A549 (cell line): Measurements from ENCODE around the gene LOXL3. TPM values are rescaled to one million over a fixed set of nuclear protein-coding genes. Genes with fewer than 3 reads are reported as not detected.

Source experiments
- ATAC-seq, 2 experiments: fragments of 200-7000 bp in 1 of 2; fragments of >200 bp in 1 of 2; cut with Nextera tagmentation in 1 of 2; cut with Tn5 transposase in 1 of 2; 3 replicates each; pipeline versions ENCODE4 v1.8.0 to v1.9.1; 2018 to 2020; ENCODE audit warnings: mild to moderate bottlenecking in 1 of 2, moderate library complexity in 1 of 2
- CTCF ChIA-PET: fragments of 300-600 bp; sonication (Branson Sonifier 250); formaldehyde crosslinking; extraction: SDS; loops from one replicate; lab custom pipeline; 2021; ENCODE audit warnings: antibody characterized with exemption, inconsistent platforms; lab: Yijun Ruan, JAX
- POLR2A ChIA-PET: fragments of 350-600 bp; formaldehyde crosslinking; extraction: SDS; loops from one replicate; lab custom pipeline; 2021; ENCODE audit warnings: antibody characterized with exemption, inconsistent platforms; lab: Yijun Ruan, JAX
- DNase-seq, 2 experiments: peaks; one replicate each; pipeline versions ENCODE4 v3.0.0 to v3.0.0-alpha.2; 2011 to 2016; ENCODE audit warnings: low read depth in 1 of 2, low spot score in 1 of 2
- FAIRE-seq: peaks from 2 replicates; lab custom pipeline; 2011; peaks lifted over from hg19 to GRCh38; lab: Jason Lieb, UNC
- H3K27ac ChIP-seq, 2 experiments: fragments of >200 bp; sonication (Bioruptor Twin); formaldehyde crosslinking; 3 replicates each; pipeline ENCODE4 v1.5.1; 2016 to 2017
- H3K4me1 ChIP-seq: fragments of >200 bp; sonication (Bioruptor Twin); formaldehyde crosslinking; 3 replicates; pipeline ENCODE4 v1.6.1; 2016
- H3K4me2 ChIP-seq: fragments of >200 bp; sonication (Bioruptor Twin); formaldehyde crosslinking; 3 replicates; pipeline ENCODE4 v1.6.1; 2016
- H3K4me3 ChIP-seq: fragments of >200 bp; sonication (Bioruptor Twin); formaldehyde crosslinking; 3 replicates; pipeline ENCODE4 v1.5.1; 2016
- H3K9me3 ChIP-seq: fragments of >200 bp; sonication (Bioruptor Twin); formaldehyde crosslinking; 3 replicates; pipeline ENCODE4 v1.6.1; 2016
- ATOH8 ChIP-seq: fragments of 250-450 bp; sonication (Bioruptor Pico); IDR thresholded peaks from 2 replicates; pipeline ENCODE4 v1.5.0; 2020; ENCODE audit warnings: low read depth, mild to moderate bottlenecking, moderate library complexity
- CBX2 ChIP-seq: fragments of 200-600 bp; sonication (generic); IDR thresholded peaks from 2 replicates; pipeline ENCODE4 v1.6.1; 2016; ENCODE audit warnings: low read depth, mild to moderate bottlenecking, borderline replicate concordance
- CTCF ChIP-seq: fragments of >200 bp; sonication (Bioruptor Twin); formaldehyde crosslinking; IDR thresholded peaks from 3 replicates; pipeline ENCODE4 v1.5.1; 2016
- EHF ChIP-seq: fragments of 250-450 bp; sonication (Bioruptor Pico); IDR thresholded peaks from 2 replicates; pipeline ENCODE4 v1.5.0; 2020; ENCODE audit warnings: mild to moderate bottlenecking
- EHMT2 ChIP-seq: fragments of 200-600 bp; sonication (generic); IDR thresholded peaks from 2 replicates; pipeline ENCODE4 v1.6.1; 2016; ENCODE audit warnings: antibody characterized with exemption, low read depth, mild to moderate bottlenecking, moderate library complexity
- ELK1 ChIP-seq: fragments of 150-350 bp; IDR thresholded peaks from 2 replicates; pipeline ENCODE4 v1.6.1; 2014; ENCODE audit warnings: low read depth, mild to moderate bottlenecking, low read length
- EP300 ChIP-seq, 2 experiments: fragments of >200 bp; sonication (Bioruptor Twin); formaldehyde crosslinking; IDR thresholded peaks; 2 replicates in 1 of 2; 3 replicates in 1 of 2; pipeline ENCODE4 v1.6.1; 2016 to 2017
- FOSB ChIP-seq: fragments of 250-450 bp; sonication (Bioruptor Pico); IDR thresholded peaks from 2 replicates; pipeline ENCODE4 v1.5.0; 2020; ENCODE audit warnings: mild to moderate bottlenecking, moderate library complexity
- FOSL2 ChIP-seq, 2 experiments: fragments of 450-650 bp in 1 of 2; fragments of >200 bp in 1 of 2; sonication (Bioruptor Twin) in 1 of 2; formaldehyde crosslinking; IDR thresholded peaks; 2 replicates each; pipeline versions ENCODE4 v1.5.0 to v1.6.1; 2016 to 2020; ENCODE audit warnings: mild to moderate bottlenecking in 1 of 2, moderate library complexity in 1 of 2
- GATA3 ChIP-seq: IDR thresholded peaks from 2 replicates; pipeline ENCODE4 v1.6.1; 2012; ENCODE audit warnings: borderline replicate concordance
- HOXA7 ChIP-seq: fragments of 250-450 bp; sonication (Bioruptor Pico); IDR thresholded peaks from 2 replicates; pipeline ENCODE4 v1.5.0; 2020; ENCODE audit warnings: mild to moderate bottlenecking, moderate library complexity
- JUN ChIP-seq, 2 experiments: fragments of >200 bp; sonication (Bioruptor Twin); formaldehyde crosslinking; IDR thresholded peaks; 2 replicates in 1 of 2; 3 replicates in 1 of 2; pipeline ENCODE4 v1.6.1; 2016 to 2017
- PBX3 ChIP-seq: IDR thresholded peaks from 2 replicates; pipeline ENCODE4 v1.6.1; 2012
- PHF8 ChIP-seq: fragments of 200-600 bp; sonication (generic); IDR thresholded peaks from 2 replicates; pipeline ENCODE4 v1.6.1; 2016; ENCODE audit warnings: low read depth, mild to moderate bottlenecking, antibody characterized with exemption, moderate library complexity, borderline replicate concordance
- POLR2A ChIP-seq: IDR thresholded peaks from 2 replicates; pipeline ENCODE4 v1.6.1; 2012; ENCODE audit warnings: mild to moderate bottlenecking, low read length
- REST ChIP-seq: fragments of 200-600 bp; sonication (generic); IDR thresholded peaks from 2 replicates; pipeline ENCODE4 v1.6.1; 2016; ENCODE audit warnings: antibody characterized with exemption, mild to moderate bottlenecking, moderate library complexity
- RFX5 ChIP-seq: fragments of 450-650 bp; IDR thresholded peaks from 2 replicates; pipeline ENCODE4 v1.7.1; 2014; ENCODE audit warnings: antibody characterized with exemption, mild to moderate bottlenecking, moderate library complexity
- SMC3 ChIP-seq: fragments of >200 bp; sonication (Bioruptor Twin); formaldehyde crosslinking; IDR thresholded peaks from 3 replicates; pipeline ENCODE4 v1.6.1; 2018; ENCODE audit warnings: inconsistent platforms
- TP53 ChIP-seq: fragments of 250-450 bp; sonication (Bioruptor Pico); IDR thresholded peaks from 2 replicates; pipeline ENCODE4 v1.5.0; 2021; ENCODE audit warnings: mild to moderate bottlenecking, moderate library complexity
- WGBS: methylation state at CpG from one replicate; pipeline ENCODE4 v1.1.6; 2017; ENCODE audit errors: missing lambda C conversion rate; 5-methylcytosine and 5-hydroxymethylcytosine counted together
- polyA plus RNA-seq, 4 experiments: library from polyadenylated mRNA; depleted of rRNA in 3 of 4; stranded (reverse); fragments of >200 nt; fragmentation: RNase III in 1 of 4; extraction: RNeasy Plus Mini Kit Qiagen cat#74134 plus additional on column Dnase treatment in 1 of 4; gene quantifications; 2 replicates in 3 of 4; 3 replicates in 1 of 4; pipeline ENCODE4 v1.2.3, GENCODE V29; 2011 to 2017

LOXL3 gene
- polyA plus RNA-seq, 2 of the 4 experiments (the other 2 are of a cell fraction): 0.27 to 0.30 TPM

GRCh38 chr2:74511104-74511989, 42.4 kb downstream of the LOXL3 start:
- 54% methylated on average over 11 of the region's 11 CpGs for WGBS
- POLR2A ChIA-PET: no interaction called here
- ATAC-seq: no peak
- no peak for TF ChIP-seq PHF8
- no peak for TF ChIP-seq EP300 (IDR thresholded peaks at IDR 0.05)
- TF ChIP-seq PBX3: no peak
- no peak for TF ChIP-seq HOXA7 (CRISPR knock-in tag)
- TF ChIP-seq POLR2A: no peak
- H3K4me1 ChIP-seq: peaks cover 14% of the 10 kb centered on the region; the same call in 2 of the 3 replicates
- CTCF ChIA-PET: interaction anchor here (5.0 kb wide), 2 partner anchors 20 to 76 kb away, joined by 38 to 39 read pairs; partner anchors contain the start of genes AUP1 and HTRA2
- H3K4me3 ChIP-seq: no peak overlapping the region
- no peak for DNase-seq
- no peak for FAIRE-seq
- H3K9me3 ChIP-seq: no peaks in the 10 kb centered on the region
- no peak overlapping the region for H3K4me2 ChIP-seq
- H3K27ac ChIP-seq: no peak overlapping the region

GRCh38 chr2:74510272-74510671, 43.5 kb downstream of the LOXL3 start:
- FAIRE-seq: no peak

More at GRCh38 chr2:74510272-74510671, 43.5 kb downstream of the LOXL3 start:
- TF ChIP-seq EHMT2 (no peak), CBX2 (no peak), FOSL2 (IDR thresholded peaks at IDR 0.05) (no peak), FOSL2 (CRISPR knock-in tag; IDR thresholded peaks at IDR 0.05) (no peak), FOSB (CRISPR knock-in tag) (no peak), ATOH8 (CRISPR knock-in tag) (no peak), EHF (no peak), SMC3 (no peak), CTCF (no peak), REST (no peak), TP53 (CRISPR knock-in tag) (no peak), ELK1 (no peak), GATA3 (no peak), EP300 (IDR thresholded peaks at IDR 0.05) (no peak), POLR2A (no peak), RFX5 (no peak), JUN (IDR thresholded peaks at IDR 0.05) (no peak)
- whole genome bisulfite sequencing: 80% methylated on average over 4 of the region's 4 CpGs
- Histone ChIP-seq H3K4me1 (peaks cover 25% of the 10 kb centered on the region), H3K4me3 (no peak overlapping the region), H3K27ac (no peak overlapping the region), H3K9me3 (no peaks in the 10 kb centered on the region), H3K4me2 (no peak overlapping the region)
- CTCF ChIA-PET: interaction anchor here (2.4 to 5.0 kb wide), 3 partner anchors 21 to 77 kb away, joined by 12 to 39 read pairs (median 38); partner anchors contain the start of genes AUP1, CCDC142, HTRA2 and TTC31
- POLR2A ChIA-PET: interaction anchor here (1.0 kb wide), 1 partner anchor 16 kb away, joined by 4 read pairs; the partner anchor contains the start of gene DQX1
- ATAC-seq (no peak), DNase-seq (no peak)
